ENCODE data around the gene SLX9. TPM values are rescaled to one million over a fixed set of nuclear protein-coding genes. Genes with fewer than 3 reads are reported as not detected.

Gene SLX9
- total and polyA plus RNA-seq, 2 experiments from 2014 or later: 25.6 to 35.8 TPM

- Histone ChIP-seq H3K27me3 (replicated peaks; ENCODE audit: insufficient read depth) (no peaks in the 10 kb centered on the region), H3K4me2 (ENCODE audit: unreplicated experiment) (no peak overlapping the region), H3K36me3 (ENCODE audit: low read depth) (no peaks in the 10 kb centered on the region), H3F3A (ENCODE audit: insufficient read depth) (peaks cover 13% of the 10 kb centered on the region; the same call in 1 of the 2 replicates), H3K4me3 (no peak overlapping the region), H3K79me2 (ENCODE audit: insufficient read depth) (no peaks in the 10 kb centered on the region), H2AFZ (no peak overlapping the region), H3K27ac (no peak overlapping the region), H4K20me1 (ENCODE audit: insufficient read depth) (no peaks in the 10 kb centered on the region), H3K9ac (no peak overlapping the region), H3K9me3 (ENCODE audit: low read depth) (no peaks in the 10 kb centered on the region), H3K9me2 (ENCODE audit: insufficient read depth) (no peaks in the 10 kb centered on the region), H3K4me1 (ENCODE audit: insufficient read depth) (peaks cover 23% of the 10 kb centered on the region)
- TF ChIP-seq EZH2phosphoT487 (IDR thresholded peaks at IDR 0.05; ENCODE audit: insufficient read depth, low read depth) (no peak), EZH2 (IDR thresholded peaks at IDR 0.05; ENCODE audit: insufficient read depth, poor library complexity, severe bottlenecking) (no peak)
- 84 to 86% methylated on average over 5 of the region's 5 CpGs for WGBS, 2 experiments (ENCODE audit: low coverage in 1 of 2, low lambda C conversion rate in 2 of 2, missing lambda C conversion rate in 2 of 2)
- in situ Hi-C loops (cut with MboI): no loop called here
- no peak for DNase-seq
Measured at GRCh38 chr21:45009616-45010015, 69.8 kb downstream of the SLX9 start.

DNA sequence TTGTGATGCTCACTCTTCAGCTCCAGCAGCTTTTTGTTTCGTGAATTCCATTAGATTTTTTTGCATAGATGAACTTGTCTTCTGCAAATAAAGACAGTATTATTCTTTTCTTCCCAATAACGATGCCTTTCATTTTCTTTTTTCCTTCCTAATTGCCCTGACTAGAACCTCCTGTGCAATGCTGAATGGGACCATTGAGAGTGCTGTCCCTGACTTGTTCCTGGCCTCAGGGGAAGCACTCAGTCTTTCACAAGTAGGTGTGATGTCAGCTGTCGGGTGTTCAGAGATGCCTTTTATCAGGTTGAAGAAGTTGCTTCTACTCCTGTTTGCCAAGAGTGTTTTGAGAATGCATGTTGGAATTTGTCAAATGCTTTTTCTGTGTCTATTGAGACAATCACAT is 70.3 kb downstream of the SLX9 start:
- H3K9me3 ChIP-seq (ENCODE audit: low read depth): no peaks in the 10 kb centered on the region
- no peak overlapping the region for H2AFZ ChIP-seq
- no peaks in the 10 kb centered on the region for H3K79me2 ChIP-seq (ENCODE audit: insufficient read depth)
- H3K4me1 ChIP-seq (ENCODE audit: insufficient read depth): peaks cover 23% of the 10 kb centered on the region
- TF ChIP-seq EZH2 (IDR thresholded peaks at IDR 0.05; ENCODE audit: insufficient read depth, poor library complexity, severe bottlenecking) (no peak), EZH2phosphoT487 (IDR thresholded peaks at IDR 0.05; ENCODE audit: insufficient read depth, low read depth) (no peak)
- H3K36me3 ChIP-seq (ENCODE audit: low read depth): no peaks in the 10 kb centered on the region
- DNase-seq: peak; percentile 26
- no peak overlapping the region for H3K4me3 ChIP-seq
- H3F3A ChIP-seq (ENCODE audit: insufficient read depth): peaks cover 13% of the 10 kb centered on the region; the same call in 1 of the 2 replicates
- no peaks in the 10 kb centered on the region for H3K9me2 ChIP-seq (ENCODE audit: insufficient read depth)
- in situ Hi-C loops (cut with MboI): no loop called here
- H3K4me2 ChIP-seq (ENCODE audit: unreplicated experiment): no peak overlapping the region
- no peaks in the 10 kb centered on the region for H3K27me3 ChIP-seq (replicated peaks; ENCODE audit: insufficient read depth)
- H4K20me1 ChIP-seq (ENCODE audit: insufficient read depth): no peaks in the 10 kb centered on the region
- no peak overlapping the region for H3K9ac ChIP-seq
- 91 to 98% methylated on average over 3 of the region's 3 CpGs for WGBS, 2 experiments (ENCODE audit: low coverage in 1 of 2, low lambda C conversion rate in 2 of 2, missing lambda C conversion rate in 2 of 2)
- no peak overlapping the region for H3K27ac ChIP-seq

- WGBS, 2 experiments (ENCODE audit: low coverage in 1 of 2, low lambda C conversion rate in 2 of 2, missing lambda C conversion rate in 2 of 2): 98 to 99% methylated on average over 12 of the region's 12 CpGs
- TF ChIP-seq EZH2 (IDR thresholded peaks at IDR 0.05; ENCODE audit: insufficient read depth, poor library complexity, severe bottlenecking): no peak
- in situ Hi-C loops (cut with MboI): no loop called here
- H3K4me2 ChIP-seq (ENCODE audit: unreplicated experiment): no peak overlapping the region
- H3K79me2 ChIP-seq (ENCODE audit: insufficient read depth): no peaks in the 10 kb centered on the region
- H3K9me3 ChIP-seq (ENCODE audit: low read depth): no peaks in the 10 kb centered on the region
- H3K4me1 ChIP-seq (ENCODE audit: insufficient read depth): peaks cover 23% of the 10 kb centered on the region
- no peak overlapping the region for H2AFZ ChIP-seq
- peaks cover 13% of the 10 kb centered on the region; the same call in 1 of the 2 replicates for H3F3A ChIP-seq (ENCODE audit: insufficient read depth)
- no peak for DNase-seq
- H3K36me3 ChIP-seq (ENCODE audit: low read depth): no peaks in the 10 kb centered on the region
- H3K27ac ChIP-seq: no peak overlapping the region
- H3K27me3 ChIP-seq (replicated peaks; ENCODE audit: insufficient read depth): no peaks in the 10 kb centered on the region
- H3K4me3 ChIP-seq: no peak overlapping the region
- H4K20me1 ChIP-seq (ENCODE audit: insufficient read depth): no peaks in the 10 kb centered on the region
- H3K9ac ChIP-seq: no peak overlapping the region
- H3K9me2 ChIP-seq (ENCODE audit: insufficient read depth): no peaks in the 10 kb centered on the region
Measured at GRCh38 chr21:45010860-45011259, 71.0 kb downstream of the SLX9 start.

- no peak for TF ChIP-seq EZH2 (IDR thresholded peaks at IDR 0.05; ENCODE audit: insufficient read depth, poor library complexity, severe bottlenecking)
- no peak for TF ChIP-seq EZH2phosphoT487 (IDR thresholded peaks at IDR 0.05; ENCODE audit: insufficient read depth, low read depth)
- peaks cover 13% of the 10 kb centered on the region; the same call in 1 of the 2 replicates for H3F3A ChIP-seq (ENCODE audit: insufficient read depth)
- no peak overlapping the region for H3K4me2 ChIP-seq (ENCODE audit: unreplicated experiment)
- no peaks in the 10 kb centered on the region for H3K36me3 ChIP-seq (ENCODE audit: low read depth)
- DNase-seq: no peak
- H3K9ac ChIP-seq: peak overlapping the region; percentile 36; the same call in 1 of the 2 replicates
- H2AFZ ChIP-seq: no peak overlapping the region
- WGBS, 2 experiments (ENCODE audit: low coverage in 1 of 2, low lambda C conversion rate in 2 of 2, missing lambda C conversion rate in 2 of 2): 94 to 95% methylated on average over 18 of the region's 18 CpGs
- in situ Hi-C loops (cut with MboI): no loop called here
- no peaks in the 10 kb centered on the region for H3K9me3 ChIP-seq (ENCODE audit: low read depth)
- H3K27ac ChIP-seq: no peak overlapping the region
- no peaks in the 10 kb centered on the region for H3K27me3 ChIP-seq (replicated peaks; ENCODE audit: insufficient read depth)
- H3K4me1 ChIP-seq (ENCODE audit: insufficient read depth): peaks cover 23% of the 10 kb centered on the region
- H3K79me2 ChIP-seq (ENCODE audit: insufficient read depth): no peaks in the 10 kb centered on the region
- H3K4me3 ChIP-seq: no peak overlapping the region
- H4K20me1 ChIP-seq (ENCODE audit: insufficient read depth): no peaks in the 10 kb centered on the region
- no peaks in the 10 kb centered on the region for H3K9me2 ChIP-seq (ENCODE audit: insufficient read depth)
Measured at GRCh38 chr21:45011426-45011825, 71.6 kb downstream of the SLX9 start.

Measured in GM23248 (cell line).